NT2/D1 (cell line): ENCODE measurements around the gene FAM83D.

Experiments
- DNase-seq: peaks from one replicate; pipeline ENCODE4 v3.0.0-alpha.2; 2011; ENCODE audit warnings: low read depth, low spot score
- H3K27me3 ChIP-seq: 2 replicates; pipeline ENCODE4 v1.6.0; 2011; ENCODE audit warnings: mild to moderate bottlenecking; ENCODE audit not compliant: insufficient read length, insufficient read depth
- H3K36me3 ChIP-seq: 2 replicates; pipeline ENCODE4 v1.6.1; 2011; ENCODE audit warnings: mild to moderate bottlenecking, low read length, mixed read lengths; ENCODE audit not compliant: insufficient read depth, insufficient read length
- H3K4me1 ChIP-seq: 2 replicates; pipeline ENCODE4 v1.5.1; 2011; ENCODE audit not compliant: insufficient read depth, insufficient read length
- H3K4me3 ChIP-seq: 2 replicates; pipeline ENCODE4 v1.5.1; 2011; ENCODE audit warnings: low read depth; ENCODE audit not compliant: insufficient read length
- H3K9ac ChIP-seq: 2 replicates; pipeline ENCODE4 v1.6.0; 2011; ENCODE audit warnings: low read depth; ENCODE audit not compliant: insufficient read length
- H3K9me3 ChIP-seq: 2 replicates; pipeline ENCODE4 v1.5.1; 2011; ENCODE audit warnings: mild to moderate bottlenecking, low read length; ENCODE audit not compliant: insufficient read depth
- SUZ12 ChIP-seq: IDR thresholded peaks from 2 replicates; pipeline ENCODE4 v1.6.1; 2011; ENCODE audit not compliant: insufficient read length, insufficient read depth; ENCODE audit errors: extremely low read depth
- YY1 ChIP-seq: IDR thresholded peaks from 2 replicates; pipeline ENCODE4 v1.6.1; 2011; ENCODE audit not compliant: insufficient read length, insufficient read depth
- ZNF274 ChIP-seq: IDR thresholded peaks from 2 replicates; pipeline ENCODE4 v1.6.1; 2011; ENCODE audit warnings: mild to moderate bottlenecking, low read depth, low read length

The FAM83D gene, protein sequence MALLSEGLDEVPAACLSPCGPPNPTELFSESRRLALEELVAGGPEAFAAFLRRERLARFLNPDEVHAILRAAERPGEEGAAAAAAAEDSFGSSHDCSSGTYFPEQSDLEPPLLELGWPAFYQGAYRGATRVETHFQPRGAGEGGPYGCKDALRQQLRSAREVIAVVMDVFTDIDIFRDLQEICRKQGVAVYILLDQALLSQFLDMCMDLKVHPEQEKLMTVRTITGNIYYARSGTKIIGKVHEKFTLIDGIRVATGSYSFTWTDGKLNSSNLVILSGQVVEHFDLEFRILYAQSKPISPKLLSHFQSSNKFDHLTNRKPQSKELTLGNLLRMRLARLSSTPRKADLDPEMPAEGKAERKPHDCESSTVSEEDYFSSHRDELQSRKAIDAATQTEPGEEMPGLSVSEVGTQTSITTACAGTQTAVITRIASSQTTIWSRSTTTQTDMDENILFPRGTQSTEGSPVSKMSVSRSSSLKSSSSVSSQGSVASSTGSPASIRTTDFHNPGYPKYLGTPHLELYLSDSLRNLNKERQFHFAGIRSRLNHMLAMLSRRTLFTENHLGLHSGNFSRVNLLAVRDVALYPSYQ

GRCh38 chr20:38926142-38926933, at the start of gene FAM83D:
Gene FAM83D, plus strand, starts transcription at chr20:38926417. Its CDS starts 26 bp downstream, at chr20:38926443.
- H3K9ac ChIP-seq, result peak within 1 kb of the TSS; percentile 97
- peak within 1 kb of the TSS; percentile 96 for H3K4me3 ChIP-seq
- DNase-seq, result peak; percentile 99
- H3K9me3 ChIP-seq, result no peaks in the 10 kb centered on the region
- H3K4me1 ChIP-seq, result peaks cover 10% of the 10 kb centered on the region
- H3K36me3 ChIP-seq, result peaks cover 30% of the 10 kb centered on the region
- no peaks in the 10 kb centered on the region for H3K27me3 ChIP-seq
- TF ChIP-seq YY1 (peak; percentile 32), SUZ12 (no peak)

DNA sequence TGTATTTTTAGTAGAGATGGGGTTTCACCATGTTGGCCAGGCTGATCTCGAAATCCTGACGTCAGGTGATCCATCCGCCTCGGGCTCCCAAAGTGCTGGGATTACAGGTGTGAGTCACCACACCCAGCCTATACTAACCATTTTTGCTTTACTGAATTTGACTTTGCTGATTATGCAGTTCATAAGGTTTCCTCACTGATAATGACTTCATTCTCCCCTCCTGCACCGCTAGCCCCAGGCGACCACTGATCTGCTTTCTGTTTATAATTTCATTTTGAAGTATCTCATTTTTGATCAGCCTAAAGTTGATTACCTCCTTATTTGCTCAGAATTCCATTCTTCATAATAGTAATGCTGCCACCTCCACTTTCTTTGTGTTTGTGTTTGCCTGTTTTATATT, 48.7 kb upstream of the FAM83D start:
- no peak overlapping the region for H3K4me3 ChIP-seq
- H3K36me3 ChIP-seq, result no peaks in the 10 kb centered on the region
- H3K27me3 ChIP-seq, result peaks cover 5% of the 10 kb centered on the region
- no peak for DNase-seq
- H3K4me1 ChIP-seq, result peaks cover 12% of the 10 kb centered on the region
- no peak for TF ChIP-seq ZNF274
- no peak for TF ChIP-seq YY1
- no peak for TF ChIP-seq SUZ12
- H3K9me3 ChIP-seq, result no peaks in the 10 kb centered on the region
- H3K9ac ChIP-seq, result no peak overlapping the region

DNA sequence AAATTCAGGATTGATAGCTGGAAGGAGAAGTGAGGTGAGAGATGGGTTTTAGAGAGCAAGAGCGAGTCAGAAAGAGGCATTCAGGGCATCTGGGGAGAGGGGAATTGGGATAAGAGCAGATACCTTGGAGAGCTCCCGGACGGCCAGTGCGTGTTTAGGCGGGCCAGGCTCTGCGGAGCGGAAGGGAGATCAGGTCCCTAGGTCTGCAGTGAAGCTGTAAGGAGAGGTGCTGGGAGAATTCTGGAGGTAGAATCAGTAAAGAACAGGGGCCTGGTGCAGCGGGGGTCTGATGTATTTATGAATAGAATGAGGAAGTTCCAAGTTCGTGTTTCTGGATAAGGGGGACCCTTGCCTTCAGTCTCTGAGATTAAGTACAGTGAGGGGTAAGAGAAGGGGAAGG, 47.4 kb upstream of the FAM83D start:
- no peaks in the 10 kb centered on the region for H3K9me3 ChIP-seq
- no peak for TF ChIP-seq ZNF274
- TF ChIP-seq SUZ12, result no peak
- TF ChIP-seq YY1, result no peak
- H3K27me3 ChIP-seq, result peaks cover 5% of the 10 kb centered on the region
- DNase-seq, result no peak
- no peaks in the 10 kb centered on the region for H3K36me3 ChIP-seq
- no peak overlapping the region for H3K4me3 ChIP-seq
- H3K4me1 ChIP-seq, result peaks cover 20% of the 10 kb centered on the region
- no peak overlapping the region for H3K9ac ChIP-seq

- Histone ChIP-seq H3K27me3 (peaks cover 5% of the 10 kb centered on the region), H3K9ac (peak overlapping the region; percentile 42)
Observed at GRCh38 chr20:38880952-38881735, 45.1 kb upstream of the FAM83D start.

DNA sequence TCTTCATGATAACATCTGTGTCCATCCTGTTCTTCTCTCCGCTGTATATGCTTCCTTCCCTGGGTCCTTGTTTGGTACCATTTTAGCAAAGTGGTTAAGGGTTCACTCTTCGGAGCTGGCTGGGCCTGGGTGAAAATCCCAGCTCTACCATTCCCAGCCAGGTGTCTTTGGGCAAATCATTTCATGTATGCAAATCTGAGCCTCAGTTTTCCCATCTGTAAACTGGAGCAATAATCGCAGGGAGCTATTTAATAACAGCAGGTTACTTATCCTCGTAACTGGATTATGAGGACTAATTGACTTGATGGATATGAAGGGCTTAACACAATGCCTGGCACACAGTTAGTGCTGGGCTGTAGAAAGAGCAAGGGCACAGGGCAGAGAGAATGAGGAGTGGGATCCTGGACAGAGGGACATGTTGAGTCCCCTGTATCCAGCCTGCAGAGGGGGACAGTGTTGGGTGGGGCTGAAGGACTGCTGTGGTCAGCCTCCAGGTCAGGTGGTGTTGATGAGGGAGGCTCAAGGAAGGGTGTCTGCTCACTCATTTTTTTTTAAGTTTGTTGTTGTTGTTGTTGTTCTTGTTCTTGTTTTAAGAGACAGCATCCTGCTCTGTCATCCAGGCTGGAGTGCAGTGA, 44.3 kb upstream of the FAM83D start:
- Histone ChIP-seq H3K27me3 (peaks cover 5% of the 10 kb centered on the region), H3K4me3 (no peak overlapping the region), H3K9me3 (no peaks in the 10 kb centered on the region), H3K9ac (no peak overlapping the region), H3K36me3 (no peaks in the 10 kb centered on the region), H3K4me1 (peaks cover 20% of the 10 kb centered on the region)
- DNase-seq, result no peak
- TF ChIP-seq YY1 (no peak), ZNF274 (no peak), SUZ12 (no peak)

More at GRCh38 chr20:38880952-38881735, 45.1 kb upstream of the FAM83D start:
- DNase-seq, result no peak
- Histone ChIP-seq H3K36me3 (no peaks in the 10 kb centered on the region), H3K4me3 (no peak overlapping the region), H3K9me3 (no peaks in the 10 kb centered on the region), H3K4me1 (peaks cover 20% of the 10 kb centered on the region)
- TF ChIP-seq ZNF274 (no peak), SUZ12 (no peak), YY1 (no peak)

- no peak overlapping the region for H3K4me3 ChIP-seq
- no peak overlapping the region for H3K9ac ChIP-seq
- no peaks in the 10 kb centered on the region for H3K36me3 ChIP-seq
- H3K9me3 ChIP-seq, result no peaks in the 10 kb centered on the region
- H3K4me1 ChIP-seq, result peaks cover 22% of the 10 kb centered on the region
- H3K27me3 ChIP-seq, result peaks cover 5% of the 10 kb centered on the region
- DNase-seq, result no peak
- TF ChIP-seq SUZ12 (no peak), ZNF274 (no peak), YY1 (no peak)
Observed at GRCh38 chr20:38882600-38882999, 43.6 kb upstream of the FAM83D start.
